Activated naive CD4-positive, alpha-beta T cell treated with anti-CD3 and anti-CD28 coated beads, Interleukin-2, amount 50 U/mL, for 24 hours (primary cell): ENCODE results near the gene MCC.

Experiments
- H3K27ac Mint-ChIP-seq: one replicate; pipeline ENCODE4 v1.8.0; 2021; ENCODE audit warnings: mild to moderate bottlenecking, mixed read lengths
- H3K27me3 Mint-ChIP-seq: one replicate; pipeline ENCODE4 v1.8.0; 2021; ENCODE audit warnings: mixed read lengths
- H3K36me3 Mint-ChIP-seq: one replicate; pipeline ENCODE4 v1.8.0; 2021; ENCODE audit warnings: mixed read lengths
- H3K4me1 Mint-ChIP-seq: one replicate; pipeline ENCODE4 v1.8.0; 2021; ENCODE audit warnings: mixed read lengths
- H3K4me3 Mint-ChIP-seq: one replicate; pipeline ENCODE4 v1.8.0; 2021; ENCODE audit warnings: mild to moderate bottlenecking, mixed read lengths
- H3K9me3 Mint-ChIP-seq: one replicate; pipeline ENCODE4 v1.8.0; 2021; ENCODE audit warnings: mixed read lengths

The MCC gene

GRCh38 chr5:113053511-113053995, 434.7 kb downstream of the MCC start:
- Mint-ChIP-seq H3K9me3 (no peaks in the 10 kb centered on the region), H3K4me1 (peaks cover 5% of the 10 kb centered on the region), H3K27me3 (no peaks in the 10 kb centered on the region), H3K27ac (no peak overlapping the region), H3K4me3 (no peak overlapping the region), H3K36me3 (no peaks in the 10 kb centered on the region)

- H3K4me1 Mint-ChIP-seq, result peaks cover 5% of the 10 kb centered on the region
- H3K27me3 Mint-ChIP-seq, result no peaks in the 10 kb centered on the region
- H3K36me3 Mint-ChIP-seq, result no peaks in the 10 kb centered on the region
- H3K9me3 Mint-ChIP-seq, result no peaks in the 10 kb centered on the region
- no peak overlapping the region for H3K27ac Mint-ChIP-seq
- no peak overlapping the region for H3K4me3 Mint-ChIP-seq
These were observed 436.0 kb downstream of the MCC start for GRCh38 chr5:113052041-113052795.

GRCh38 chr5:113050721-113051382, 437.4 kb downstream of the MCC start:
- no peak overlapping the region for H3K4me3 Mint-ChIP-seq
- no peaks in the 10 kb centered on the region for H3K36me3 Mint-ChIP-seq
- no peaks in the 10 kb centered on the region for H3K27me3 Mint-ChIP-seq
- H3K4me1 Mint-ChIP-seq, result peaks cover 5% of the 10 kb centered on the region
- no peak overlapping the region for H3K27ac Mint-ChIP-seq
- H3K9me3 Mint-ChIP-seq, result no peaks in the 10 kb centered on the region

GRCh38 chr5:113048931-113049330, 439.3 kb downstream of the MCC start:
- Mint-ChIP-seq H3K36me3 (no peaks in the 10 kb centered on the region), H3K4me3 (no peak overlapping the region), H3K4me1 (peaks cover 5% of the 10 kb centered on the region), H3K9me3 (no peaks in the 10 kb centered on the region), H3K27ac (no peak overlapping the region), H3K27me3 (no peaks in the 10 kb centered on the region)

- no peak overlapping the region for H3K4me3 Mint-ChIP-seq
- H3K4me1 Mint-ChIP-seq, result peaks cover 5% of the 10 kb centered on the region
- H3K27ac Mint-ChIP-seq, result no peak overlapping the region
- H3K27me3 Mint-ChIP-seq, result no peaks in the 10 kb centered on the region
- no peaks in the 10 kb centered on the region for H3K9me3 Mint-ChIP-seq
- H3K36me3 Mint-ChIP-seq, result no peaks in the 10 kb centered on the region
These were observed 440.3 kb downstream of the MCC start for GRCh38 chr5:113047733-113048652.

GRCh38 chr5:113047234-113047633, 441.0 kb downstream of the MCC start:
- Mint-ChIP-seq H3K27me3 (no peaks in the 10 kb centered on the region), H3K4me1 (peaks cover 5% of the 10 kb centered on the region), H3K36me3 (no peaks in the 10 kb centered on the region)

GRCh38 chr5:113044776-113045465, 443.3 kb downstream of the MCC start:
- Mint-ChIP-seq H3K4me3 (no peak overlapping the region), H3K4me1 (peaks cover 3% of the 10 kb centered on the region), H3K27me3 (no peaks in the 10 kb centered on the region), H3K36me3 (no peaks in the 10 kb centered on the region), H3K27ac (no peak overlapping the region), H3K9me3 (no peaks in the 10 kb centered on the region)

More at GRCh38 chr5:113047234-113047633, 441.0 kb downstream of the MCC start:
- no peak overlapping the region for H3K27ac Mint-ChIP-seq
- H3K9me3 Mint-ChIP-seq, result no peaks in the 10 kb centered on the region
- H3K4me3 Mint-ChIP-seq, result no peak overlapping the region

GRCh38 chr5:113043491-113043931, 444.7 kb downstream of the MCC start:
- Mint-ChIP-seq H3K27me3 (no peaks in the 10 kb centered on the region), H3K36me3 (no peaks in the 10 kb centered on the region), H3K4me3 (no peak overlapping the region), H3K4me1 (peaks cover 3% of the 10 kb centered on the region), H3K27ac (no peak overlapping the region), H3K9me3 (no peaks in the 10 kb centered on the region)

GRCh38 chr5:113042491-113043243, 445.6 kb downstream of the MCC start:
- Mint-ChIP-seq H3K27ac (no peak overlapping the region), H3K4me1 (peaks cover 3% of the 10 kb centered on the region), H3K27me3 (no peaks in the 10 kb centered on the region), H3K4me3 (no peak overlapping the region), H3K9me3 (no peaks in the 10 kb centered on the region), H3K36me3 (no peaks in the 10 kb centered on the region)

GRCh38 chr5:113040672-113041260, 447.5 kb downstream of the MCC start:
- Mint-ChIP-seq H3K9me3 (no peaks in the 10 kb centered on the region), H3K4me3 (no peak overlapping the region), H3K4me1 (peaks cover 3% of the 10 kb centered on the region), H3K36me3 (no peaks in the 10 kb centered on the region), H3K27me3 (no peaks in the 10 kb centered on the region), H3K27ac (no peak overlapping the region)

- H3K4me1 Mint-ChIP-seq, result peaks cover 3% of the 10 kb centered on the region
- H3K27me3 Mint-ChIP-seq, result no peaks in the 10 kb centered on the region
- H3K9me3 Mint-ChIP-seq, result no peaks in the 10 kb centered on the region
- no peaks in the 10 kb centered on the region for H3K36me3 Mint-ChIP-seq
- no peak overlapping the region for H3K27ac Mint-ChIP-seq
- no peak overlapping the region for H3K4me3 Mint-ChIP-seq
These were observed 448.3 kb downstream of the MCC start for GRCh38 chr5:113039934-113040285.

GRCh38 chr5:113039229-113039933, 448.9 kb downstream of the MCC start:
- Mint-ChIP-seq H3K9me3 (no peaks in the 10 kb centered on the region), H3K36me3 (no peaks in the 10 kb centered on the region), H3K4me1 (peaks cover 3% of the 10 kb centered on the region), H3K4me3 (no peak overlapping the region), H3K27me3 (no peaks in the 10 kb centered on the region), H3K27ac (no peak overlapping the region)

- Mint-ChIP-seq H3K27me3 (no peaks in the 10 kb centered on the region), H3K27ac (no peak overlapping the region), H3K9me3 (no peaks in the 10 kb centered on the region), H3K4me1 (peaks cover 3% of the 10 kb centered on the region), H3K36me3 (no peaks in the 10 kb centered on the region), H3K4me3 (no peak overlapping the region)
These were observed 449.5 kb downstream of the MCC start for GRCh38 chr5:113038714-113039113.

GRCh38 chr5:113038136-113038535, 450.1 kb downstream of the MCC start:
- no peaks in the 10 kb centered on the region for H3K9me3 Mint-ChIP-seq
- no peaks in the 10 kb centered on the region for H3K36me3 Mint-ChIP-seq
- no peak overlapping the region for H3K4me3 Mint-ChIP-seq
- H3K27ac Mint-ChIP-seq, result no peak overlapping the region
- no peaks in the 10 kb centered on the region for H3K27me3 Mint-ChIP-seq
- H3K4me1 Mint-ChIP-seq, result peaks cover 3% of the 10 kb centered on the region
